ENCODE results near the gene FGF14.

- no peak for TF ChIP-seq CTCF (IDR thresholded peaks at IDR 0.05)
- TF ChIP-seq EZH2 (IDR thresholded peaks at IDR 0.05; ENCODE audit: borderline replicate concordance, insufficient read depth, low read depth, low read length, poor library complexity, severe bottlenecking) = no peak
Measured at GRCh38 chr13:101780211-101780610, 621.6 kb downstream of the FGF14 start.

Measured in B cell (primary cell).